Right lobe of liver (tissue), 4 donors: ENCODE data around the gene UNC93B1.

Experiments
- POLR2A ChIP-seq: fragments of 450-650 bp; IDR thresholded peaks from one replicate; pipeline ENCODE4 v1.6.1; 2017; ENCODE audit warnings: antibody characterized with exemption, mild to moderate bottlenecking
- TF ChIP-seq, protein P1 (sequence below), 4 donors: fragments of 200-600 bp in 3 of 4; fragments of 450-650 bp in 1 of 4; IDR thresholded peaks; one replicate each; pipeline versions ENCODE4 v1.5.1 to v1.8.0; 2016 to 2022; ENCODE audit warnings: antibody characterized with exemption in 4 of 4, mild to moderate bottlenecking in 2 of 4
- donor health status: DM: no; HTN: no; CAD: no.
- donor health status: DM: no; HTN: no; CAD: no.
- donor health status: DM: no; HTN: yes; CAD: no.

DNA sequence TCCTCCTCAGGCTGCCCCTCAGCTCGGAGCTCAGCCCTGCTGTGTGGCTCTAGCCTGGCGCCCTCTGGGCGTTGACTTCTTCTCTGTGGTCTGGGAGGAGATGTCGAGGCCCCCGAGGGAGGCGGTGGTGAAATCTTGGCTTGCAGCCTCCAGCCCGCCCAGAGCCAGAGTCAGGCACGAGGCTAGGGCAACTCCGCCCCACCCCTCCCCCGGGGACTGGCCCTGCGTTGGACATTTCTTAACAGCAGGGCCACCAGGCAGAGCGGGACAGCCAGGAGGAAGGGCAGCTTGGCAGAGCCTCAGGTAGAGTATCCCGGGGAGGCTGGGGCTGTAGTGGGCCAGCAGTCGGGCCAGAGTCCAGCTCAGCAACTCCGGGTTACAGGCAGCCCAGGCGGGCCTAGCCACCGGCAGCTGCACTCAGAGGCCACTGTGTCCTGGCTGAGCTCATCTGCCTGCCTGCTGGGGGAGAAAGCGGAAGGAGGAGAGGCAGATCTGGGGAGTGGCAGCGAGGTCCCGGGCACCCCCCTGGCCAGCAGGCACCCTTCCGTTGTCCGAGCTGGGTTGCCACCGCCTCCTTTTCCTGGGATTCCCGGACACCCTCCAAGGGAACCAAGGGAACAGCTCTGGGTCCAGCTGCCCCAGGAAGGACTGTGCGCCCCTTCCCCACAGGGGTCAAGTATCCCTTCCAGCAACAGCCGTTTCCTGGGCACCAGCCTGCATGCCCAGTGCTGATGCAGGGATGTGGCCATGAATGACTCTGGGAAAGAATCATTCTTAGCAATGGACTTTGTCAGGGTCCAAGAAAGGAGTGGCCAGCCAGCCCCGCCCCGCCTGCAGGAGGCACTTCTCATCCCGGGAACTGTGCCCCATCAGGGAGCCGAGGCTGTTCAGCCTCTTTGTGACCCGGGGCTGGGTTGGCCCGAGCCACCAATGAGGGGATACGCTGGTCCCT, 6.5 kb upstream of the UNC93B1 start, which contains the start of gene ALDH3B1:
- TF ChIP-seq, protein P1, sequence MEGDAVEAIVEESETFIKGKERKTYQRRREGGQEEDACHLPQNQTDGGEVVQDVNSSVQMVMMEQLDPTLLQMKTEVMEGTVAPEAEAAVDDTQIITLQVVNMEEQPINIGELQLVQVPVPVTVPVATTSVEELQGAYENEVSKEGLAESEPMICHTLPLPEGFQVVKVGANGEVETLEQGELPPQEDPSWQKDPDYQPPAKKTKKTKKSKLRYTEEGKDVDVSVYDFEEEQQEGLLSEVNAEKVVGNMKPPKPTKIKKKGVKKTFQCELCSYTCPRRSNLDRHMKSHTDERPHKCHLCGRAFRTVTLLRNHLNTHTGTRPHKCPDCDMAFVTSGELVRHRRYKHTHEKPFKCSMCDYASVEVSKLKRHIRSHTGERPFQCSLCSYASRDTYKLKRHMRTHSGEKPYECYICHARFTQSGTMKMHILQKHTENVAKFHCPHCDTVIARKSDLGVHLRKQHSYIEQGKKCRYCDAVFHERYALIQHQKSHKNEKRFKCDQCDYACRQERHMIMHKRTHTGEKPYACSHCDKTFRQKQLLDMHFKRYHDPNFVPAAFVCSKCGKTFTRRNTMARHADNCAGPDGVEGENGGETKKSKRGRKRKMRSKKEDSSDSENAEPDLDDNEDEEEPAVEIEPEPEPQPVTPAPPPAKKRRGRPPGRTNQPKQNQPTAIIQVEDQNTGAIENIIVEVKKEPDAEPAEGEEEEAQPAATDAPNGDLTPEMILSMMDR (IDR thresholded peaks at IDR 0.05): no peak
- TF ChIP-seq POLR2A: peak; percentile 83
